ENCODE measurements around the gene SLC13A4.
"Not testable (repeated sequence)": the region's sequence is repeated elsewhere in the genome, so short reads cannot be mapped to it uniquely, and the experiment has no call there.

The SLC13A4 gene

GRCh38 chr7:135650831-135651573, 77.0 kb downstream of the SLC13A4 start:
- Mint-ChIP-seq H3K27me3 (no peaks in the 10 kb centered on the region), H3K4me3 (no peak overlapping the region), H3K27ac (peak overlapping the region in 1 of 2 donors; percentile 14), H3K9me3 (no peaks in the 10 kb centered on the region), H3K4me1 (no peaks in the 10 kb centered on the region)
- DNase-seq = no peak
- ATAC-seq = no peak

DNA sequence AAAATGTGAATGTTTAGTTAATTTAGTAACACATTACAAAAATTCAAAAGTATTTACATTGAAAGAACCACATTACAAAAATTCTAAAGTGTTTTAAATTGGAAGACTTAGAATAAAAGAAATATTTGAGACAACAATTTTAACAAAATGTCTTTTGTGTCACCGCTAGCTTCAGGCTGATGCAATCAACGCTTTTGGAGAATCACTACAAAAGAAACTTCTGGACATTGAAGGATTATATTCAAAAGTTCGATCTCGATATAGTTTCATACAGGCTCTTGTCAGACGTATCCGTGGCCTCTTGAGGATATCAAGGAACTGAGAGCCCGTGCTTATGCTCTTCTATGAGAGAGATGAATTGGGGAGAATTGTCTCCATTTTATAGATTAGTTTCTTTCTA, 79.8 kb downstream of the SLC13A4 start:
- H3K4me3 Mint-ChIP-seq = no peak overlapping the region
- H3K4me1 Mint-ChIP-seq = no peaks in the 10 kb centered on the region
- no peak overlapping the region for H3K27ac Mint-ChIP-seq
- H3K27me3 Mint-ChIP-seq = no peaks in the 10 kb centered on the region
- ATAC-seq (no peak), DNase-seq (no peak)
- H3K9me3 Mint-ChIP-seq = no peaks in the 10 kb centered on the region

GRCh38 chr7:135647755-135648154, 80.2 kb downstream of the SLC13A4 start:
- H3K27ac Mint-ChIP-seq = no peak overlapping the region
- H3K4me1 Mint-ChIP-seq = no peaks in the 10 kb centered on the region
- no peaks in the 10 kb centered on the region for H3K9me3 Mint-ChIP-seq
- no peak overlapping the region for H3K4me3 Mint-ChIP-seq
- no peak for ATAC-seq
- H3K27me3 Mint-ChIP-seq = no peaks in the 10 kb centered on the region
- no peak for DNase-seq

DNA sequence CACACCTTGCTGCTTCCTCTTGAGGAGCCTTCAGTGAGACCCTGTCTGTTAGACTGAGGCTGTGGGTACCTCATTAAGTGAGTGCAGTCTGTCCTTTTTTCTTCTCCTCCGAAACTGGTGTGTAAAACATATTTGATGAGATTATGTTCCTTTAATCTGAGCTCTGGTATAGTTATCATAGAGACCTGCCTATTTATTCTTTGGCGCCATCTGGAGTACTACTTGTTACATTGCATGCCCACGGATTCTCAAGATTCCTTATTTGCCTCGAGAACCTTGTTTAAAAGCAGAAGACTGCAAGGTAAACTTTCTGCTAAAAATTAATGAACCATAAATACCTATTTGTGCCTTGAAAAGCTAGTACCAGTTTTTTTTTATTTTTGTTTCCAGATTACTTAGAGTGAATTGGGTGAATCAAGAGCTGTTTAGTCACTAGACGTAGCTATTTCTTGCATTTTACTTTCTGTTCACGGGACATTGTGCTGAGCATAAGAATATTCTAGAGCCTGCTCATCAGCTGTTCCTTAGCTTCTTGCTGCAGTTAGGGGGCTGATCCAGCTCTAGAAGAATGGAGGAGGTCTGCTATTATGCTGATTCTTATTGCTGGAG, 82.6 kb downstream of the SLC13A4 start:
- Mint-ChIP-seq H3K4me1 (no peaks in the 10 kb centered on the region), H3K27me3 (no peaks in the 10 kb centered on the region), H3K27ac (peak overlapping the region in 1 of 2 donors; percentile 71), H3K9me3 (no peaks in the 10 kb centered on the region), H3K4me3 (no peak overlapping the region)
- ATAC-seq = no peak
- DNase-seq = no peak

GRCh38 chr7:135644729-135645128, 83.3 kb downstream of the SLC13A4 start:
- Mint-ChIP-seq H3K27ac (no peak overlapping the region), H3K9me3 (no peaks in the 10 kb centered on the region), H3K27me3 (no peaks in the 10 kb centered on the region), H3K4me1 (no peaks in the 10 kb centered on the region), H3K4me3 (no peak overlapping the region)
- ATAC-seq = no peak
- DNase-seq = no peak

DNA sequence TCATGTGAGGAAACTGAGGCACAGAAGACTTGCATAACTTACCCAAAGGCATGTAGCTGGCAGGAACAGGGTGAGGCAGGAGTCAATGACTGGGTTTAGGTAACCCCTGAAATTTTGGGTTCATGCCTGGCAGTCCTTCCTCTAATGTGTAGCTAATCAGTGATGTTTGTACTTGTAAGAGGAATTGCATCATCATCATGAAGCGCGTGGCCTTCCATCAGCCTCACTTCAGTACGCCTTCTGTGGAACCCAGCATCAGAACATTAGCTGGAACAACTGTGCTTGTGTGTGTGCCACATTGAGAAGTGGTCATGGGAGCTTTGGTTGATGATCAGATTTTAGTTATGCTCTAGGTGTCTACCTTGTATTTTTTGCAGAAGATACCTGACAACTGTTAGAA, 83.8 kb downstream of the SLC13A4 start:
- no peak for DNase-seq
- no peak for ATAC-seq
- no peak overlapping the region for H3K4me3 Mint-ChIP-seq
- H3K27ac Mint-ChIP-seq = peak overlapping the region; percentile 56 to 76
- H3K27me3 Mint-ChIP-seq = no peaks in the 10 kb centered on the region
- no peaks in the 10 kb centered on the region for H3K4me1 Mint-ChIP-seq
- H3K9me3 Mint-ChIP-seq = no peaks in the 10 kb centered on the region

DNA sequence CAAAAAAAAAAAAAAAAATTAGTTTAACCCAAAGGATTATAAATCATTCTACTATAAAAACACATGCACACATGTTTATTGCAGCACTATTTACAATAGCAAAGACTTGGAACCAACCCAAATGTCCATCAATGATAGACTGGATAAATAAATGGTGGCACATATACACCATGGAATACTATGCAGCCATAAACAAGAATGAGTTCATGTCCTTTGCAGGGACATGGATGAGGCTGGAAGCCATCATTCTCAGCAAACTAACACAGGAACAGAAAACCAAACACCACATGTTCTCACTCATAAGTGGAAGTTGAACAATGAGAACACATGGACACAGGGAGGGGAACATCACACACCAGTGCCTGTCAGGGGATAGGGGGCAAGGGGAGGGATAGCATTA, 88.3 kb downstream of the SLC13A4 start:
- DNase-seq, H3K9me3 Mint-ChIP-seq, H3K27ac Mint-ChIP-seq, H3K4me3 Mint-ChIP-seq, ATAC-seq, H3K4me1 Mint-ChIP-seq, H3K27me3 Mint-ChIP-seq: not testable (repeated sequence)

DNA sequence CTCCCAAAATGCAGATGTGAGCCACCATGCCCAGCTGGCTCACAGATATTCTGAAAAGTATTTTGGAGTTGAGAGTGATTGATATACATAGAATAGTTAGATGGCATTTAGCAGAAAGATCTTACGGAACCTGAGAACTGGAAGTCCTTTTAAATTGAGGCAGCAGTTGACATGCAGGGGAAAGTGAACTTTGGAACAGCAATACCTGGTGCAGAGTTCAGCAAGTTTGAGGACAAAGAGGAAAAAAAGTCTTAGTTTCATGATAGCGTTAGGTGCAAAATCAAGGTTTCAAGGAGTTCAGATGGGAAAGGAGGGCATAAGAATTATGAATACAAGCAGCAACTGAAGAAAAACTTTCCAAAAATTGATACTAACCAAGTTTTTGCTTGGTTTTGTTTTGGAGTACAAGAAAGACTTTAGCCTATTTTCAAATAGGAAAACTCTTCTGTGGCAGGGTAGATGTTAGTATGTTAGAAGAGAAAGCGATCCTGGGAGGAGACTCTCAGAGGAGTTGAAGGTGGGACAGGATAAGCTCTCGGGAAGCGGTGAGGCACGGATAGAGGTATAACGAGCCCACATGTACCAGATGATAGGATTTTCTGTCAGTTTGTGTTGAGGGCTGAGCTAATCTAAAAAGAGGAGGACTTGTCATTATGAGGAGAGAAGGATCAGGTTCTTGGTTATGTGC, 93.7 kb downstream of the SLC13A4 start:
- H3K9me3 Mint-ChIP-seq = no peaks in the 10 kb centered on the region
- no peaks in the 10 kb centered on the region for H3K4me1 Mint-ChIP-seq
- H3K27ac Mint-ChIP-seq = peak overlapping the region; percentile 22 to 27
- no peak for ATAC-seq
- H3K27me3 Mint-ChIP-seq = no peaks in the 10 kb centered on the region
- DNase-seq = no peak
- no peak overlapping the region for H3K4me3 Mint-ChIP-seq
